TTC549 (cell line): ENCODE results near the gene UNC5B.
"Not testable (repeated sequence)": the region's sequence is repeated elsewhere in the genome, so short reads cannot be mapped to it uniquely, and the experiment has no call there.

Experiments
- FAIRE-seq: peaks from 2 replicates; lab custom pipeline; 2012; peaks lifted over from hg19 to GRCh38; lab: Jason Lieb, UNC

The UNC5B gene

DNA sequence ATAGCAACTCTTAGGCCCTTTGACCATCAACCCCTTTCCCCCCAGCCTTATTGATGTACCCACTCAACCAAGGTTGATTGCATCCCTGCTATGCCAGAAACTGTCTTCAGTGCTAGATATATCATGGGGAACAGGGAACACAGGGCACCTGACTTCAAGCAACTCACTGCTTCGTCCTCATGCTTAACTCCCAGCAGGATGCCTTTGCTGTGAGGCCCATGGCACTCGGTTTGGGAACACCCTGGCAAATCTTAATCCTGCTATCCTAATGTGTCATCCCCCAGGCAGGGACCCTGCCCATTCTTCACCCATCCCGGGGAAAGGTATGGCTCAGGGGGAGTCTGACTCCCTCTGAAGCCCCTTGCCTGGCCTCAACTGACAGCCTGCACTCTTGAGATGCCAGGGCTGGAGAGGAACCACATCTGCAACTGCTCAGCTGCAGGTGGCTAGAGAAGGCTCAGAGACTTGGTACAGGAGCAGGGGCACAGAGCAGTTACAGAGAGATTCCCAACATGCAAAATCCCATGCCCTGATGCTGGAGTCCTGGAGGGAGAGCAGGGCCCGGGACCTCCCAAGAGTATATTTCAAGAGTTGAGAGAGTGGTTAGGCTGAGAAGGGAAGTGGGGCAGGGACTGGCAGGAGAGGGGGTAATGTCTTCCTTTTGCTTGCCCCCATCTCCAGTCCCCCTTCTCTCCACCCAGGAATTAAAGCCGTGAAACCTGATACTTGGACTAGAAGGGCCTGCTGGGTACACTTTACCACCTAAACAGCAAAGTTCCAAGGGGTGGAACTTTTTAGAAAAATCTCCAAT is 2.4 kb upstream of the UNC5B start:
- no peak for FAIRE-seq

- FAIRE-seq: no peak
These were observed 1.9 kb upstream of the UNC5B start for GRCh38 chr10:71210542-71210871.

GRCh38 chr10:71211053-71211452 is 1.3 kb upstream of the UNC5B start:
- no peak for FAIRE-seq

DNA sequence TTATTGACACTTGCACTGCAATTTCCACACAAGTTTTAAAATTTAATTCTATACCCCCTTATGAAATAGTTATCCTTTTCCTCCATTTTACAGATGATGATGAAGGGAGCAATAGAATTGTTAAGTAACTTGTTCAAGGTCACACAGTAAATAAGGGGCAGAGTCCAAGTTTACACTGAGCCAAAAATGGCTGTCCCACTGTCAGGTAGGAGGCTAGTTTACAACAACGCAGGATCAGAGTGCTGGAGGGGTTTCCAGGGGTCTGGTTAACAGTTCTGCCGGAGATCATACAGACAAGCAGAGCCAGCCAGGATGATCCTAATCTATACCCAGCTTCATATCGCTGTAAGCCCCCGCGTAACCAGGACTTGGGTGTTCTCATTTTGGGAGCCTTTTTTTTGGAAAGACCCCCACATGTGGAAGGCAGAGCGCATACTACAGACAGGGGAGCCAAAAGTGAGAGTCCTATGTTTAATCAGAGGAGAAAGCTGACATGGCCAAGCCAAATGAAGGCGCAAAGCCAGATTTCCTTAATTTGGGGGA is 524 bp upstream of the UNC5B start:
- FAIRE-seq: no peak

DNA sequence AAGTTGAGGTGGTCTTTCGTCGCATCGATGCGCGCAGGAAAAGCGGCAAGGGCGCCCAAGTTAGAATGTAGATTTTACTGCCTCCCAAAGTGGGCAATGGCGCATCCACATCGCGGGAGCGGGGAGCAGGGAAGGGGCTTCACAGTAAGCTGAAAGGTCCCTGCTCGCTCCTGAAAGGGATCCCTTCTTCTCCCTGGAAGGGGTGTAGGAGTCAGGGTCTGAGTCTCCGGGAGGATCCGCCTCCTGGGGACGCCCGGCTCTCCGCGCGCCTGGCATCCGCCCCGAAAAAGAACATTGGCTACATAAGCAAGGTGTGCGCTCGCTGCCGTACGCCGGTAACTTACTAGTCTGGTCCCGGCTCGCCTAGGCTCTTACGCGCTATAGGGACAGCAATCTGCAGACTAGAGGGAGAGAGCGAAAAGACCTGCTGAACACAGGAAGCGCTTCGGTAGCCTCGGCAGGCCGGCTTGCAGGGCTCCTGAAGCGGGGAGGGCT is 804 bp downstream of the UNC5B start:
- no peak for FAIRE-seq

GRCh38 chr10:71213761-71214440 is 1.5 kb downstream of the UNC5B start:
- FAIRE-seq: no peak

GRCh38 chr10:71214641-71215559 is 2.5 kb downstream of the UNC5B start:
- FAIRE-seq: no peak

GRCh38 chr10:71216363-71216695 is 4.0 kb downstream of the UNC5B start:
- no peak for FAIRE-seq

GRCh38 chr10:71216751-71217265 is 4.4 kb downstream of the UNC5B start:
- FAIRE-seq: no peak

- no peak for FAIRE-seq
These were observed 5.1 kb downstream of the UNC5B start for GRCh38 chr10:71217266-71218045.

GRCh38 chr10:71218046-71218650 is 5.8 kb downstream of the UNC5B start:
- no peak for FAIRE-seq

GRCh38 chr10:71218651-71219050 is 6.3 kb downstream of the UNC5B start:
- no peak for FAIRE-seq

DNA sequence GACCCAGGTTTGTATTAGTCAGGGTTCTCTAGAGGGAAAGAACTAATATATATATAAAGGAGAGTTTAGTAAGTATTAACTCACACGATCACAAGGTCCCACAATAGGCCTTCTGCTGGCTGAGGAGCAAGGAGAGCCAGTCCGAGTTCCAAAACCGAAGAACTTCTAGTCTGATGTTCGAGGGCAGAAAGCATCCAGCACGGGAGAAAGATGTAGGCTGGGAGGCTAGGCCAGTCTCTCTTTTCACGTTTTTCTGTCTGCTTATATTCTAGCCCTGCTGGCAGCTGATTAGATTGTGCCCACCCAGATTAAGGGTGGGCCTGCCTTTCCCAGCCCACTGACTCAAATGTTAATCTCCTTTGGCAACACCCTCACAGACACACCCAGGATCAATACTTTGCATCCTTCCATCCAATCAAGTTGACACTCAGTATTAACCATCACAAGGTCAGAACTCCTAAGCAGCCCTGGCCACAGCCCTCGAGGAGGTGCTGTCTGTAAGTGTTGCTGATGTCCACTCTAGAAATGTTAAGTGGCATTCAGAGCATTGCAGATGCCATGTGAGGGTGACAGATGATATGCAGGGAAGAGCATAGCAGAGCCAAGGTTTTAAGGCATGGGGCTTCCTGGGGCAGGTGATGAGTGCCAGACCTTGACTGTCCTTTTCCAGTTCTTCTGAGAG is 7.0 kb downstream of the UNC5B start:
- FAIRE-seq: not testable (repeated sequence)

DNA sequence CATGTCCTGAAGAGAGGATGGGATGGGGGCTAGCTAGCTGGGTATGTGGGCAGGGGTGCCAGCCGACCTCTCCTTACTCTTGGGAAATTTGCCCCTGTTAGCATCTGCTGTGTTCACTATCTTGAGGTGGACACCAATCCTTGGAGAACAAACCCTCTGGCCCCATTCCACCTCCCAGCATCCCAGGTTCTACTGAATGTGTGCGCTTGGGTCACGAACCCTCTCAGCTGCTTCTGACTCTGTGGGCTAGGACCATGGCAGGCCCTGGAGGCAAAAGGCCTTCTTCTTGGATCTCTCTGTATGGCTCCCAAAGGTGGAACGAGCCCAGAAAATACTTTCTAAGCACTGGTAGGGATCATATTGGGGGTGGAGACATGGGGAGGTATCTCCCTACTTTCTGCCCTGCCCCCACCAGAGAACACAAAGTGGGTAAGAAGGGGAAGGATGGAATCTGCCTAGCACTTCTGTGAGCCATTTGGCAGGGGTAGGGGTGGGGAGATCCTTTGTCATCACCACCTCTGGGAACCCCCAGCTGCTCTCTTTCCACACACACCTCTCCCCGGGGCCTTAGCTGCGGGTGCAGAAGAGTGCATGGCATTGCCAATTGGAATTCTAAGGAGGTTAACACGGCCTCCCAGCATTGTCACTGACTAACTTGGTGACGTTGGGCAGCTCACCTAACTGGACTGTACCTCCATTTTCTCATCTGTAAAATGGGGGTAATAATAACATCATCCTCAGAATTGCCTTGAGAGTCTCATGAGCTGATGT is 7.7 kb downstream of the UNC5B start:
- no peak for FAIRE-seq

GRCh38 chr10:71220689-71221540 is 8.5 kb downstream of the UNC5B start:
- no peak for FAIRE-seq

GRCh38 chr10:71221586-71222202 is 9.3 kb downstream of the UNC5B start:
- FAIRE-seq: no peak

DNA sequence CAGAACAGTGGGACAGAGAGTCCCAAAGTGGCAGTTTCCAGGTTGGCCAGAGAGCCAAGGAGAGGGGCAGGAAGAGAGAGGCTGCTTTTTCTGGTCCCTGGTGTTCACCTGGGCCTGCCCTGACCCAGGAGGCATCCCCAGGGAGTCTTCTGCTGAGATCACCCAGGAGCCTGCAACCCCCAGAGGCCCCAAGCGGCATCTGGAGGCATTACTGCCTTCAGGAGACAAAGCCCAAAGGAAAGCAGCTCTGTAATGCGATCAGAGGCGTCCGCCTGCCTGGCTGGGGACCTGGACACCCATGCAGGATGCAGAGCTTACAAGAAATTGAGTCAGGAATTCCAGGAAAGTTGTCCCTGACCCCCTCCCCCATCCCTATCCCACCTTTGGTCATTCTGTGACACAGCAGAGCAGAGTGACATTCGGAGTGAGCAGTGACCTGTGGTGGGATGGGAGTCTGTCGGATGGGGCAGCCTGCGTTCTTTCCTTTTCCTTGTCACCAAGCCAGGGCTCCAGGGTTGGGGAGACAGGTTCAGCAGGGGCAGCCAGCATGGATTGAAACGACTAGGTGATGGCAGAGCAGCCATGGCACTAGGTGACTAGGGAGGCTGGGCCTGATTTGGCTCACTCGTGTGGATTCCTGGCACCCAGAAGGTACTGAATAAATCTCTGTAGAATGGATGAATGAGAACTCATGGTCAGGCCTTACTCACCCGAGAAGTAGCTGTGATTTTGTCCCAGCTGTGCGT is 10.4 kb downstream of the UNC5B start:
- FAIRE-seq: no peak
